CD14-positive monocyte (primary cell): ENCODE measurements around the gene ARMC9. TPM values are rescaled to one million over a fixed set of nuclear protein-coding genes. Genes with fewer than 3 reads are reported as not detected.
A peak's percentile ranks its signal among the peaks of the same experiment; 100 is the strongest.

Source experiments
- DNase-seq, 3 donors: peaks; one replicate each; pipeline ENCODE4 v3.0.0-alpha.2; 2011 to 2022
- H2AFZ ChIP-seq: 2 replicates; pipeline ENCODE4 v1.6.0; 2012; ENCODE audit warnings: mild to moderate bottlenecking, low read depth, low read length, inconsistent platforms; ENCODE audit not compliant: insufficient read depth, poor library complexity, severe bottlenecking
- H3K27ac ChIP-seq, 2 donors: 1 replicate in 1 of 2; 2 replicates in 1 of 2; pipeline ENCODE4 v1.5.1; 2012 to 2013; ENCODE audit warnings: low read length in 2 of 2, control low read depth in 1 of 2, inconsistent platforms in 1 of 2, low read depth in 1 of 2, mild to moderate bottlenecking in 1 of 2
- H3K27me3 ChIP-seq, 2 donors: one replicate each; pipeline versions ENCODE4 v1.6.0 to v1.6.1; 2011 to 2013; ENCODE audit warnings: low read length in 2 of 2; ENCODE audit not compliant: control insufficient read depth in 2 of 2, insufficient read depth in 2 of 2
- H3K36me3 ChIP-seq, 2 donors: replicated peaks in 1 of 2; 1 replicate in 1 of 2; 2 replicates in 1 of 2; pipeline versions ENCODE4 v1.5.1 to v1.6.1; 2012 to 2013; ENCODE audit warnings: low read length in 2 of 2, control low read depth in 1 of 2, inconsistent platforms in 1 of 2, mild to moderate bottlenecking in 1 of 2; ENCODE audit not compliant: insufficient read depth in 2 of 2, control insufficient read depth in 1 of 2
- H3K4me1 ChIP-seq, 2 donors: 1 replicate in 1 of 2; 2 replicates in 1 of 2; pipeline versions ENCODE4 v1.5.1 to v1.6.1; 2012 to 2013; ENCODE audit warnings: low read length in 2 of 2, control low read depth in 1 of 2, inconsistent platforms in 1 of 2, mild to moderate bottlenecking in 1 of 2, moderate library complexity in 1 of 2; ENCODE audit not compliant: insufficient read depth in 2 of 2, control insufficient read depth in 1 of 2
- H3K4me2 ChIP-seq: replicated peaks from 2 replicates; pipeline ENCODE3; 2012; ENCODE audit warnings: low read length, moderate library complexity, mild to moderate bottlenecking; ENCODE audit not compliant: poor library complexity, severe bottlenecking; ENCODE audit errors: extremely low read depth
- H3K4me3 ChIP-seq, 3 experiments: fragments of 200-600 bp in 1 of 3; sonication (generic) in 1 of 3; replicated peaks in 1 of 3; 1 replicate in 2 of 3; 2 replicates in 1 of 3; pipeline ENCODE4 v1.5.1; 2011 to 2013; ENCODE audit warnings: low read length in 3 of 3, mild to moderate bottlenecking in 3 of 3, control low read depth in 2 of 3, low read depth in 2 of 3, inconsistent platforms in 1 of 3, moderate library complexity in 1 of 3
- H3K79me2 ChIP-seq: 2 replicates; pipeline ENCODE4 v1.6.0; 2012; ENCODE audit warnings: mild to moderate bottlenecking, control low read depth, inconsistent platforms, low read length, moderate library complexity; ENCODE audit not compliant: insufficient read depth
- H3K9ac ChIP-seq: 2 replicates; pipeline ENCODE4 v1.6.0; 2017; ENCODE audit warnings: low read length, mild to moderate bottlenecking; ENCODE audit not compliant: insufficient read depth, poor library complexity, severe bottlenecking
- H3K9me3 ChIP-seq, 2 donors: replicated peaks in 1 of 2; 1 replicate in 1 of 2; 2 replicates in 1 of 2; pipeline versions ENCODE4 v1.5.1 to v1.6.1; 2012 to 2013; ENCODE audit warnings: low read length in 2 of 2, control low read depth in 1 of 2; ENCODE audit not compliant: control insufficient read depth in 1 of 2, insufficient read depth in 1 of 2
- H4K20me1 ChIP-seq: 2 replicates; pipeline ENCODE4 v1.6.0; 2012; ENCODE audit warnings: mild to moderate bottlenecking, low read length, control low read depth, moderate library complexity; ENCODE audit not compliant: insufficient read depth
- H3K27ac Mint-ChIP-seq, 7 donors: one replicate each; pipeline ENCODE4 v1.8.0; 2020; ENCODE audit warnings: mild to moderate bottlenecking in 7 of 7, mixed read lengths in 7 of 7, moderate library complexity in 6 of 7, inconsistent platforms in 2 of 7
- H3K27me3 Mint-ChIP-seq, 3 donors: one replicate each; pipeline ENCODE4 v1.8.0; 2021 to 2022; ENCODE audit warnings: low read depth in 3 of 3, mild to moderate bottlenecking in 3 of 3, mixed read lengths in 3 of 3, moderate library complexity in 3 of 3, inconsistent platforms in 1 of 3
- H3K36me3 Mint-ChIP-seq, 2 donors: one replicate each; pipeline ENCODE4 v1.8.0; 2020; ENCODE audit warnings: mixed read lengths in 2 of 2, inconsistent platforms in 1 of 2, mild to moderate bottlenecking in 1 of 2
- H3K4me1 Mint-ChIP-seq: one replicate; pipeline ENCODE4 v1.8.0; 2020; ENCODE audit warnings: mild to moderate bottlenecking, mixed read lengths
- H3K4me3 Mint-ChIP-seq, 2 donors: one replicate each; pipeline ENCODE4 v1.8.0; 2020; ENCODE audit warnings: mild to moderate bottlenecking in 2 of 2, mixed read lengths in 2 of 2, moderate library complexity in 1 of 2
- H3K9me3 Mint-ChIP-seq, 7 donors: one replicate each; pipeline ENCODE4 v1.8.0; 2020 to 2022; ENCODE audit warnings: mixed read lengths in 7 of 7, mild to moderate bottlenecking in 6 of 7, moderate library complexity in 6 of 7, inconsistent platforms in 2 of 7
- CTCF ChIP-seq: fragments of 200-600 bp; IDR thresholded peaks from one replicate; pipeline ENCODE4 v1.8.0; 2022; ENCODE audit warnings: antibody characterized with exemption, mild to moderate bottlenecking
- WGBS: methylation state at CpG from one replicate; pipeline ENCODE4 v1.1.5; 2013; ENCODE audit warnings: missing lambda C conversion rate; ENCODE audit not compliant: insufficient coverage; 5-methylcytosine and 5-hydroxymethylcytosine counted together
- intact Hi-C, 2 donors: fragments of 100-400 bp; cut with micrococcal nuclease; formaldehyde crosslinking; loops; one replicate each; pipeline versions ENCODE4 v1.15.0 to v1.15.1; 2023
- polyA plus RNA-seq, 3 donors: library from polyadenylated mRNA; depleted of rRNA in 1 of 3; unstranded in 2 of 3; stranded (reverse) in 1 of 3; fragments of 300-500 nt in 2 of 3; fragments of >200 nt in 1 of 3; fragmentation: Illumina TruSeq in 2 of 3; gene quantifications; 1 replicate in 2 of 3; 2 replicates in 1 of 3; pipeline ENCODE4 v1.2.3, GENCODE V29; 2012 to 2021

ARMC9 gene
- polyA plus RNA-seq, 3 donors: 0.07 to 0.27 TPM; not detected in 1

DNA sequence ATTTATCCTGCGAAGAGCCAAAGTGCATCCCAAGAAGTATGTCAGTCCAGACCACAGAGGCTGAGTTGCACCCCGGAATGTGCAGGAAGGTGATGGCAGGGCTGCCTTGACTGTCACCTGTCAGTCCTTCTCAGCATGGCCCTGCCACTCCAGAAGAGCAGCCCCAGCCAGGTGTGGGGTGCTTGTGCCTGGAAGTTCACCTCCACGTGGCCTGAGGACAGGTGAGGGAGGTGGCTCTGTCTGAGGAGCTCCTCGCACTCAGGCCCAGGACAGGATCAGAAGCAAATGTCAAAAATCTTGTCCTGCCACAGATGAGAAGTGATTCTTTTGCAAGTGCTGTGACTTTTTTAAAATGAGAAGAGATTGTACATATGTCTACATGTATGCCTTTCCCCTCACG, 165.6 kb downstream of the ARMC9 start:
- no peaks in the 10 kb centered on the region for H3K27me3 ChIP-seq
- intact Hi-C loops: no loop called here
- H3K9ac ChIP-seq: no peak overlapping the region
- no peak overlapping the region for H3K27ac ChIP-seq
- Mint-ChIP-seq H3K36me3 (no peaks in the 10 kb centered on the region), H3K27me3 (peaks cover 0 to 3% (median 1%) of the 10 kb centered on the region in 3 donors), H3K27ac (no peak overlapping the region), H3K4me1 (peaks cover 37% of the 10 kb centered on the region), H3K4me3 (no peak overlapping the region), H3K9me3 (peaks cover 0 to 7% (median 3%) of the 10 kb centered on the region in 7 donors)
- no peak overlapping the region for H2AFZ ChIP-seq
- H3K79me2 ChIP-seq: no peaks in the 10 kb centered on the region
- no peak overlapping the region for H3K4me2 ChIP-seq
- H3K4me3 ChIP-seq: no peak overlapping the region
- 100% methylated on average over 5 of the region's 5 CpGs for WGBS
- no peak for TF ChIP-seq CTCF
- no peaks in the 10 kb centered on the region for H4K20me1 ChIP-seq
- no peaks in the 10 kb centered on the region for H3K36me3 ChIP-seq
- H3K9me3 ChIP-seq: peaks cover 0 to 5% of the 10 kb centered on the region in 2 donors
- no peak for DNase-seq
- H3K4me1 ChIP-seq: peaks cover 34 to 37% of the 10 kb centered on the region in 2 donors

DNA sequence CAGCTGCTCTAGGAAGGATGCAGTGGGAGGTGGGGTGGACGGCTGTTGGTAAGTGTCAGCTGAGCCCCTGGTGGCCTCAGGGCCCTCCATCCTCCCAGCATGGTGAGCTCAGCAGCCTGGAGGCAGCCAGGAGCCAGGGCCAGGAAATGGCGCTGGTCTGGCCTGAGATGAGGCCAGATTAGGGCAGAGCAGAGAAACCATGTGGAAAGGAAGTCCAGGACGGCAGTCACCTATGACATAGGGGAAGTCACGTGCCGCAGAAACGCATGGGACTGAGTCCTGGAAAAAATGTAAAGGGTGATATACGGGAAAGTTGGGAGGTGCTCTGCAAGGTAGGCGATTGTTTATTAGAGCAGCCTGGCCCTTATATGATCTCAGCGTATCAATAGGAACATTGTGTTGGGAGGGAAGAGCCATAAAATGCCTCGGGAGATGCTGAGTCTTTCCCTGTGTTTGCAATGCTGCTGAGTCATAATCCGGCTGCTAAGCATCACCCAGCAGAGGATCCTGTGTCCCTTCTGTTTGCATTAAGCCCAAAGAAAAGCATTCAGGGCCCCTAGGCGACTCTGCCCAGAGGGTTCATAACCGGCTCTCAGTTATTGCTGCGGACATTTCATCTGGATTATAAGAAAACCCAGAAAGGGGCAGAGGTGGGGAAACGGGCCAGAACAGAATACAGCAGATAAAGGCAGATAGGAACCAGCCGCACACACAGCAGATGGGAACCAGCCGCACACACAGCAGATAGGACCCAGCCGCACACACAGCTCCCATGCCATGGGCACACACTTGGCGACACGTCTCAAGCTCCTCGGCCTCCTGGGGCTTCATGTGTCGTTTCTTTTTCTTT, 166.8 kb downstream of the ARMC9 start:
- H4K20me1 ChIP-seq: no peaks in the 10 kb centered on the region
- peaks cover 34 to 37% of the 10 kb centered on the region in 2 donors for H3K4me1 ChIP-seq
- no peaks in the 10 kb centered on the region for H3K27me3 ChIP-seq
- no peak overlapping the region for H3K27ac ChIP-seq
- peak overlapping the region; percentile 39 for H3K4me2 ChIP-seq
- H3K4me3 Mint-ChIP-seq: peak overlapping the region; percentile 17 to 44
- H3K9ac ChIP-seq: peak overlapping the region; percentile 30
- peaks cover 0 to 7% (median 3%) of the 10 kb centered on the region in 7 donors for H3K9me3 Mint-ChIP-seq
- H3K36me3 ChIP-seq: no peaks in the 10 kb centered on the region
- TF ChIP-seq CTCF: no peak
- H3K36me3 Mint-ChIP-seq: no peaks in the 10 kb centered on the region
- H3K9me3 ChIP-seq: peaks cover 0 to 5% of the 10 kb centered on the region in 2 donors
- 62% methylated on average over 20 of the region's 22 CpGs for WGBS
- H3K4me1 Mint-ChIP-seq: peaks cover 37% of the 10 kb centered on the region
- peak in 2 of 3 donors; percentile 11 to 40 for DNase-seq
- peak overlapping the region in 1 of 3 experiments; percentile 11 for H3K4me3 ChIP-seq
- intact Hi-C loops: no loop called here
- peaks cover 0 to 2% (median 1%) of the 10 kb centered on the region in 3 donors for H3K27me3 Mint-ChIP-seq
- H2AFZ ChIP-seq: peak overlapping the region; percentile 68
- H3K27ac Mint-ChIP-seq: peak overlapping the region in 5 of 7 donors; percentile 7 to 66 (median 63)
- no peaks in the 10 kb centered on the region for H3K79me2 ChIP-seq
